Left forelimb (tissue), 1 donor: ENCODE measurements around the gene BRD7.

Source experiments
- DNase-seq: peaks from one replicate; pipeline ENCODE4 v3.0.0-alpha.2; 2018; ENCODE audit warnings: low spot score

BRD7 gene

GRCh38 chr16:50389900-50390299, 21.1 kb upstream of the BRD7 start:
- no peak for DNase-seq

GRCh38 chr16:50388496-50388895, 19.7 kb upstream of the BRD7 start:
- peak; percentile 33 for DNase-seq

GRCh38 chr16:50386774-50387173, 18.0 kb upstream of the BRD7 start:
- peak; percentile 67 for DNase-seq

GRCh38 chr16:50386139-50386538, 17.4 kb upstream of the BRD7 start:
- DNase-seq, result peak; percentile 26

GRCh38 chr16:50384500-50385135, 15.8 kb upstream of the BRD7 start:
- DNase-seq, result peak; percentile 37

- DNase-seq, result peak; percentile 34
Measured at GRCh38 chr16:50381679-50382440, 13.1 kb upstream of the BRD7 start.

GRCh38 chr16:50378417-50378816, 9.6 kb upstream of the BRD7 start:
- no peak for DNase-seq

GRCh38 chr16:50377001-50377400, 8.2 kb upstream of the BRD7 start:
- DNase-seq, result no peak

- no peak for DNase-seq
Measured at GRCh38 chr16:50373780-50374179, 5.0 kb upstream of the BRD7 start.

GRCh38 chr16:50373345-50373701, 4.5 kb upstream of the BRD7 start:
- DNase-seq, result no peak

- no peak for DNase-seq
Measured at GRCh38 chr16:50372611-50373344, 4.0 kb upstream of the BRD7 start.

- DNase-seq, result no peak
Measured at GRCh38 chr16:50371936-50372595, 3.3 kb upstream of the BRD7 start.

- DNase-seq, result no peak
Measured at GRCh38 chr16:50371036-50371716, 2.4 kb upstream of the BRD7 start.

GRCh38 chr16:50369133-50369804, 481 bp upstream of the BRD7 start:
- DNase-seq, result no peak

GRCh38 chr16:50367777-50368409, 895 bp downstream of the BRD7 start:
- DNase-seq, result no peak

GRCh38 chr16:50365791-50366575, 2.8 kb downstream of the BRD7 start:
- no peak for DNase-seq

GRCh38 chr16:50363656-50364055, 5.1 kb downstream of the BRD7 start:
- no peak for DNase-seq

GRCh38 chr16:50360779-50361178, 8.0 kb downstream of the BRD7 start:
- DNase-seq, result no peak

GRCh38 chr16:50360033-50360778, 8.6 kb downstream of the BRD7 start:
- DNase-seq, result no peak
